Mucosa of stomach (tissue), 1 donor: ENCODE measurements around the gene ZNF521.
"Not testable (repeated sequence)": the region's sequence is repeated elsewhere in the genome, so short reads cannot be mapped to it uniquely, and the experiment has no call there.

Source experiments
- H3K27me3 ChIP-seq: one replicate; pipeline ENCODE4 v1.7.0; 2013; ENCODE audit warnings: mild to moderate bottlenecking, low read length; ENCODE audit not compliant: control insufficient read depth, insufficient read depth
- H3K36me3 ChIP-seq: one replicate; pipeline ENCODE4 v1.7.0; 2013; ENCODE audit warnings: low read length; ENCODE audit not compliant: control insufficient read depth, insufficient read depth
- H3K4me1 ChIP-seq: one replicate; pipeline ENCODE4 v1.7.0; 2013; ENCODE audit warnings: mild to moderate bottlenecking, low read length; ENCODE audit not compliant: control insufficient read depth, insufficient read depth
- H3K4me3 ChIP-seq: one replicate; pipeline ENCODE4 v1.7.0; 2013; ENCODE audit warnings: low read length
- H3K9ac ChIP-seq: one replicate; pipeline ENCODE4 v1.7.0; 2013; ENCODE audit warnings: mild to moderate bottlenecking, low read length, moderate library complexity
- H3K9me3 ChIP-seq: one replicate; pipeline ENCODE4 v1.7.0; 2013; ENCODE audit warnings: mild to moderate bottlenecking, low read length, moderate library complexity; ENCODE audit not compliant: control insufficient read depth
- donor health status: Pancreatic carcinoma.

ZNF521 gene

DNA sequence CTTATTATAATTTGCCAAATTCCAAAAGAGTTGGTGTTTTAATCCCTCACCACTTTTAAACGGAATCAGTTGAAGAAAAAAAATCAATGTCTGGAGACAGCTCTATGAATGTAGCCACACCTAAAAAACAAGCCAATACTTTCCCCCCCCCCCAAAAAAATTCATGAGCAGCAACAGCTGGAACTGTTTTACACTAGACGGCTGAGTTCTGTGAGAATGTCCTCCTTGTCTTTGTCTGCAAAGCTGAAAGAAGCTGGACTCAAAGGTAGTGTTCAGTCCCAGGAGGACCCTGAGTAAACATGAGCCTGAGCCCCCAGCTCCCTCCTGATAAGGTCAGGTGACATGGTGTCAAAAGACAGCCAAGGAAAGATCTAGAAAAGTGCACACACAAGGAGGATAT, 68.2 kb downstream of the ZNF521 start:
- Histone ChIP-seq H3K4me1 (no peaks in the 10 kb centered on the region), H3K4me3 (no peak overlapping the region), H3K27me3 (no peaks in the 10 kb centered on the region), H3K9ac (no peak overlapping the region), H3K36me3 (no peaks in the 10 kb centered on the region), H3K9me3 (no peaks in the 10 kb centered on the region)

DNA sequence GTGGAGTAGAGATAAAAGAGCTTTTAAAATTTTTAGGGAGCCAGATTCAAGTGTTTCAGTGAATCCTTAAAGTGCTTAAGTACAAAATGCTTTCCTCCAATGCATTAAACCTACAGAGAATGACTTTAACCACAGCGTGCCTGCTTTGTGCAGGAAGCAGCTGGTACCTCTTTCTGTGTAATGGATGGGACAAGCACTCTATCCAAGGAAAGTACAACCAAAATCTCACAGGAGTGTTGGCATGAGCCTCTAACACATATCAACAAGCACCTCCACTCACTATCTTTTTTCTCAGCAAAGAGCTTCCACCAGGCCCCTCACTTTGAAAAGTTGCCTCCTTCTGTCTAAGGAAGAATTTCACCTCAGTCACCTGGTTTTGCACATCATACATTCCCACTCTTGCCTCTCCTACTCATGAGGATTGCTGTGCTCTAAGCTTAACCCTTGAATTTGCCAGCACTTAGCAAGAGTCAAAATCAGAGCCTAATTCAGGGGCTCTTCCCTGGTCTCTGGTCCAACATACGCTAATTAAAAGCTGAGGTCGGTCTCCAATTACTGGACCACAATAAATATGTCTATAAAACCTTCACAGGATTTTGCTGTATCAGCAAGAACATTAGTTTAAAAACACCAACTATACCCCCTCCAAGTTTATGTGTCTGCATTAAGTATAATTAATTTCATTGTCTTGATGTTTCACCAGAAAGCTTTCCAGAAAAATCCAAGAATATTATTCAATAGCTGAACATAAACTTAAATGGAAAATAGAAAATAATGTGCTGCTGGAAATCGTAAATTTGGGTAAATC, 68.9 kb downstream of the ZNF521 start:
- no peaks in the 10 kb centered on the region for H3K36me3 ChIP-seq
- H3K4me1 ChIP-seq = no peaks in the 10 kb centered on the region
- H3K9me3 ChIP-seq = no peaks in the 10 kb centered on the region
- H3K4me3 ChIP-seq = no peak overlapping the region
- H3K9ac ChIP-seq = no peak overlapping the region
- no peaks in the 10 kb centered on the region for H3K27me3 ChIP-seq

DNA sequence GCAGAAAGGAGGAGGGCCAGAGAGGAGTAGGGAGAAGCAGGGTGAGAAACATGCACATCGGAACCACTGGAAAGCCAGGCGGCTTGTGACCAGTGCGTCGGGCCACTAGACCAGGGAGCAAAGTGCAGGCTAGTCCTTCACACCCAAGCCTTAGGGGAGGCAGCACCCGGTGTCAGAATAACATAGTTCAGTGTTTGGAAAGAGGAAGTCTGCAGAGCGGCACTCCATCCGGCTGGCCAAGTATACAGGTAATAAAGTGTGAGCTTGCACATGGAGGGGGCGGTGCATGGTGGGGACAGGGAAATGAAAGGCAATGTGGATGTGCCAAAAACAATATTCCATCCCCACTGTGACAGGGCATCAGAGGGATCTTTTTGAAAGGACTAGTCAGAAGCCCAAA, 69.7 kb downstream of the ZNF521 start:
- H3K4me3 ChIP-seq = no peak overlapping the region
- no peaks in the 10 kb centered on the region for H3K27me3 ChIP-seq
- H3K36me3 ChIP-seq = no peaks in the 10 kb centered on the region
- no peak overlapping the region for H3K9ac ChIP-seq
- H3K9me3 ChIP-seq = no peaks in the 10 kb centered on the region
- H3K4me1 ChIP-seq = no peaks in the 10 kb centered on the region

DNA sequence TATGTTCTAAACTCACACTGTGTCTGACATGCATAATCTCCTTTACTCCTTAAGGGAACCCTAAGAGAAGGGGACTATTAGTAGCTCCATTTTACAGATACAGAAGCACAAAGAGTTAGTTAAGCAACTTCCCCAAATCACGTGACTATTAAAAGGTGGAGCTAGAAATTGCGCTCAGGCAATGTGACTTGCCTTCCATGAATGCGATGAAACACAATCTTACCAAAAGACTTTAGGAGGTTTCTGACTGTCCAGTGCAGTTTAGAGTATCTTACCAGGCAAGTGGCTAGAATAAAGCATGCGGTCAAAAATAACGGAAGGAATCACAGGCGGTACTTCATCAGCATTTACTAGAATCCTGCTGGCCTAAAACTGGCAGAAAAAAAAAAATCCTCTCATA, 70.4 kb downstream of the ZNF521 start:
- Histone ChIP-seq H3K36me3 (no peaks in the 10 kb centered on the region), H3K4me3 (no peak overlapping the region), H3K27me3 (no peaks in the 10 kb centered on the region), H3K4me1 (no peaks in the 10 kb centered on the region), H3K9me3 (no peaks in the 10 kb centered on the region), H3K9ac (no peak overlapping the region)

DNA sequence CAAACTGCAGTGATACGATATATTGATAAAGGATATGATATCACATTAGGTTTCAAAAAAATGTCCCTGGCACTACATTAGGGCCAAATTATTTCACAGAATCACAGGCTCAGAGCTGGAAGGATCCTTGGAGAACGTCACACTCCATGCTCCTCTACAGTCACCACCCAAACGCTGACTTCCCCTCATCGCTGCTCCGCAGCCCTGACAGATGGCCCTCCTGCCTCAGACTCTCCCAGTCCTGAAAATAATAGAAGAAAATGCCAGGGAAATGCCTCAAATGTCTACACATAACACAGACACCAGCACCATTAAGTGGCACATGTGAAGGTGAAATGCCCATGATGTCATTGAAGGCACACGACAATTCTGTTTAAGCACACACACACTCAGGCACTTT, 72.0 kb downstream of the ZNF521 start:
- Histone ChIP-seq H3K27me3 (no peaks in the 10 kb centered on the region), H3K4me3 (no peak overlapping the region), H3K9me3 (no peaks in the 10 kb centered on the region), H3K4me1 (no peaks in the 10 kb centered on the region), H3K9ac (no peak overlapping the region), H3K36me3 (no peaks in the 10 kb centered on the region)

DNA sequence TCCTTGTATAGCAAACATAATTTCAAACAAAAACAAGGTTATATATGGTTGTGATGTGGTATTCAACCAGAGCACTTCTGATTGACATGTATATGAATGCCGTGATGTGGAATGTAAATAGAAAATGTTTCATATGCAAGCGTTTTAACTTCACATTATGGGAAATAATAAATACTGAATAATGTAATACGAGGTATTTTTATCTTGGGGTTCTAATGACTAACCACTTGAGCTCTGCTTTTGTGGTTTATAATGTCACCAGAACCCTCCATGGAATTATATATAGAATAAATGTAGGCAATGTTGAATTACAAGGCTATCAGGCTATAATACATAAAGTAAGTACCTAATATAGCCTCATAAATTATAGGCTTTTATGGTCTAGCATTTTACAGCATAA, 72.4 kb downstream of the ZNF521 start:
- Histone ChIP-seq H3K9me3 (no peaks in the 10 kb centered on the region), H3K36me3 (no peaks in the 10 kb centered on the region)

DNA sequence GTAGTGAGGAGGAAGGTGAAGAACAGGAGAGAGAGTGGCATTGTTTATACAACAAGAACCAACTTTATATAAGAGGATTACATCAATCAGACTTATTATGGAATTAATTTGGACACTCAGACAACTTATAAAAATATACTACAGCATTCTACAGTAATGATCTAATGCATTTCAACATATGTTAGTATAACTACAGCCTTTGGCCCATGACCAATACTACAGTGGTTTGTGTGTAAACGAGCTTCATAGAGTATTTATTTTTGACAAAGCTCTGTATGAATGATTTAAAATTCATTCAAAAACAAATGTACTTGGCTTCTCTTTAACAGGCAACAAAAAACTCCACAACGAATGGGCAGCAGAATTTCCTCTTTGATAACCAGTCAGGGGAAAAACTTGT, 72.8 kb downstream of the ZNF521 start:
- no peak overlapping the region for H3K9ac ChIP-seq
- H3K36me3 ChIP-seq = no peaks in the 10 kb centered on the region
- H3K4me1 ChIP-seq = no peaks in the 10 kb centered on the region
- H3K4me3 ChIP-seq = no peak overlapping the region
- no peaks in the 10 kb centered on the region for H3K27me3 ChIP-seq
- no peaks in the 10 kb centered on the region for H3K9me3 ChIP-seq

More for the DNA sequence above, 72.4 kb downstream of the ZNF521 start:
- H3K9ac ChIP-seq = no peak overlapping the region
- no peaks in the 10 kb centered on the region for H3K4me1 ChIP-seq
- H3K27me3 ChIP-seq = no peaks in the 10 kb centered on the region
- H3K4me3 ChIP-seq = no peak overlapping the region

DNA sequence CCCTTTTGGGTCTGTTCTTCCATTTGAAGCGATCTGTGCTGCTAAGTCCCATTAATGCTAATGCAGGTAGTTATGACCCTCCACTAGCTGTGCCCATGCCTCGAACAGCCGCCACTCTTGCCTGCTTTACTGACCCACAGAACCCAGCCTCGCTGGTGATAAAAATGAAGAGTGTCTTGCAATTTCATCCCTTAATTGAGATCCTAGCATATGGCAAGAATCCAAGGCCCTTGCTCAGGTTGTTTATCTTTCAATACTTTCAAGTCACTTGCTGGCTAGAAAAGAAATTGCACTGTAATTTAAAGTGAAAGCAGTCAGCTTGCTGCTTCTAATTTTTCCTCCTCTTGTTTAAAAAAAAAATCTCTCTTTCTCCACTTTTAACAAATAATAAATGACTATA, 73.6 kb downstream of the ZNF521 start:
- no peaks in the 10 kb centered on the region for H3K4me1 ChIP-seq
- H3K9me3 ChIP-seq = no peaks in the 10 kb centered on the region
- no peak overlapping the region for H3K9ac ChIP-seq
- no peaks in the 10 kb centered on the region for H3K27me3 ChIP-seq
- no peaks in the 10 kb centered on the region for H3K36me3 ChIP-seq
- no peak overlapping the region for H3K4me3 ChIP-seq

DNA sequence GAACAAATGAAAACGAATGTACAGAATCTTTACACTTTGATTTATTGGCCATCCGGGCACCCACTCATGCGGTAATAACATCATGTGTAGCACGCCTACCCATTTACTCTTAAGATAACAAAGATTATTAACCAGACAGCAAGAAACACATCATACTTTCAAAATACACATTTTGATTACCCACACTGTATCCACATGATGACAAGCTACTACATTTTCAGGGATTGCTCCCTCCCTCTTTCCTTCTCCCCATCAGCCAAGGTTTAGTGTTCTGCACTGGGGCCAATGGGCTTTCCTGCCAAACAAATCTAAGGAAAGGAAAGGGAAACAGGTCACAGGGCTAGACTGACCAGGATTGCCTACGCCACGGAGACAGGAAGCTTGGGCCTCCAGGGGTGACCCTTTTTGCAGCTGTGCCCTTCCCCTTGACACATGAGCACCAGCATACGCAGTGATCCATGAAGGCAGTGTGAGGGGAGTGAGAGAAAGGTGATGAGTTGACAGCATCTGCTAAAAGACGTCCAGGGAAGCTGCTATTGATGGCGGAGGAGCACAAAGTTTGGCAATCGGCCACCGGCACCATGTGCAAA, 76.5 kb downstream of the ZNF521 start:
- H3K36me3 ChIP-seq = no peaks in the 10 kb centered on the region
- no peaks in the 10 kb centered on the region for H3K9me3 ChIP-seq
- no peak overlapping the region for H3K4me3 ChIP-seq

DNA sequence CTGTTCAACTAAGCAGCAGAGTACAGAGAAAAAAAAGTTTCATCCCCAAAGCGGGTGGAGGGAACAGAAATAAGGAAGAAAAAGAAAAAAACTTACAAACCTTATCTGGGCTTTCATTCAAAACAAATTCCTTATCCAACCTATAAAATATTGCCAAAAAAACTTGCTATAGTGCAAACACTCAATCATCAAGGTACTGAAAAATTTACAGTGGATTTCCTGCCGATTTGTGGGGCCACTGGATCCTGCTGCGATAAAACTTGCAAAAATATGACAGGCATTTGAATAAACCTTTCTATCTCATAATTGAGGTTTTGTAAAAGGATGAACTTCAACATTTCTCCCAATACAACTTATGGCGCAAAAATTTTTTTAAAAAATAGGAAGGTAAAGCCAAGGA, 77.0 kb downstream of the ZNF521 start:
- Histone ChIP-seq H3K9me3 (no peaks in the 10 kb centered on the region), H3K4me3 (no peak overlapping the region), H3K36me3 (no peaks in the 10 kb centered on the region), H3K27me3 (no peaks in the 10 kb centered on the region), H3K9ac (no peak overlapping the region), H3K4me1 (no peaks in the 10 kb centered on the region)

More for the DNA sequence above, 76.5 kb downstream of the ZNF521 start:
- Histone ChIP-seq H3K9ac (no peak overlapping the region), H3K4me1 (no peaks in the 10 kb centered on the region), H3K27me3 (no peaks in the 10 kb centered on the region)

DNA sequence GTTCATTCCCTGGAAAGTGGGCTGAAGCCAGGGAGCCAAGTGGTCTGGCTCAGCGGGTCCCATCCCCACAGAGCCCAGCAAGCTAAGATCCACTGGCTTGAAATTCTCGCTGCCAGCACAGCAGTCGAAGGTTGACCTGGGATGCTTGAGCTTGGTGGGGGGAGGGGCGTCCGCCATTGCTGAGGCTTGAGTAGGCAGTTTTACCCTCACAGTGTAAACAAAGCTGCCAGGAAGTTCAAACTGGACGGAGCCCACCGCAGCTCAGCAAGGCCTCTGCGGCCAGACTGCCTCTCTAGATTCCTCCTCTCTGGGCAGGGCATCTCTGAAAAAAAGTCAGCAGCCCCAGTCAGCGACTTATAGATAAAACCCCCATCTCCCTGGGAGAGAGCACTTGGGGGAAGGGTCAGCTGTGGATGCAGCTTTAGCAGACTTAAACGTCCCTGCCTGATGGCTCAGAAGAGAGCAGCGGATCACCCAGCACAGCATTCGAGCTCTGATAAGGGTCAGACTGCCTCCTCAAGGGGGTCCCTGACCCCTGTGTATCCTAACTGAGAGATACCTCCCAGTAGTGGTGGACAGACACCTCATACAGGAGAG, 84.9 kb downstream of the ZNF521 start:
- H3K9me3 ChIP-seq, H3K4me1 ChIP-seq, H3K36me3 ChIP-seq, H3K4me3 ChIP-seq, H3K27me3 ChIP-seq, H3K9ac ChIP-seq: not testable (repeated sequence)

DNA sequence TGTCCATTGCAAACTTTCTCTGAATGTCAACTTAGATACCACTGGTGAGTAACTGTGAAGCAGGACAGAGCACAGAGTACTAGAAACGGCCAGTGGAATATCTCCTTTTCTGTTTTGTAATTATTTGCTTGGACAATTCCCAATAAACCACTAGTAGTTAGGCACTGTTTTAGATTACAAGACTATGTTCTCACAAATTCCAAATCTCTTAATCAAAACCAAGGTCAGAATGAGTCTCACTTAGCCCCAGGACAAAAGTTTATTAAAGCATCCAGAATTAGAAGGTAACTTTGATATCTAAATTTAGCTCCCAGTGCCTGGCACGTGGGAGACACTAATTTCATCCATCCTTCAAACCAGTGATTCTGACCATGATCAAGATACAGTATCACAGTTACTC, 89.0 kb downstream of the ZNF521 start:
- H3K9me3 ChIP-seq = no peaks in the 10 kb centered on the region
- no peaks in the 10 kb centered on the region for H3K36me3 ChIP-seq
- H3K27me3 ChIP-seq = peaks cover 3% of the 10 kb centered on the region
- H3K9ac ChIP-seq = no peak overlapping the region
- no peaks in the 10 kb centered on the region for H3K4me1 ChIP-seq
- H3K4me3 ChIP-seq = no peak overlapping the region
